A673 (cell line): ENCODE results near the gene OVCH2.

ENCODE experiments used
- CTCF ChIP-seq: fragments of 300-800, 200-600 bp; sonication (generic); conservative IDR thresholded peaks from 2 replicates; pipeline ENCODE4 v1.5.1; 2017; ENCODE audit warnings: low read depth, mild to moderate bottlenecking, antibody characterized with exemption, low read length, moderate library complexity, mixed read lengths
- EZH2 ChIP-seq: fragments of 200-600 bp; sonication (generic); IDR thresholded peaks from 2 replicates; pipeline ENCODE4 v1.6.1; 2017; ENCODE audit warnings: borderline replicate concordance, low read depth, mild to moderate bottlenecking, mixed read lengths, antibody characterized with exemption, low read length; ENCODE audit not compliant: poor library complexity, severe bottlenecking

- no peak for TF ChIP-seq CTCF
- TF ChIP-seq EZH2, result no peak
Measured at GRCh38 chr11:7689239-7689638, 17.0 kb downstream of the OVCH2 start.
